Measurements from ENCODE around the gene ADPRHL1.
A peak's percentile ranks its signal among the peaks of the same experiment; 100 is the strongest.

The ADPRHL1 gene

DNA sequence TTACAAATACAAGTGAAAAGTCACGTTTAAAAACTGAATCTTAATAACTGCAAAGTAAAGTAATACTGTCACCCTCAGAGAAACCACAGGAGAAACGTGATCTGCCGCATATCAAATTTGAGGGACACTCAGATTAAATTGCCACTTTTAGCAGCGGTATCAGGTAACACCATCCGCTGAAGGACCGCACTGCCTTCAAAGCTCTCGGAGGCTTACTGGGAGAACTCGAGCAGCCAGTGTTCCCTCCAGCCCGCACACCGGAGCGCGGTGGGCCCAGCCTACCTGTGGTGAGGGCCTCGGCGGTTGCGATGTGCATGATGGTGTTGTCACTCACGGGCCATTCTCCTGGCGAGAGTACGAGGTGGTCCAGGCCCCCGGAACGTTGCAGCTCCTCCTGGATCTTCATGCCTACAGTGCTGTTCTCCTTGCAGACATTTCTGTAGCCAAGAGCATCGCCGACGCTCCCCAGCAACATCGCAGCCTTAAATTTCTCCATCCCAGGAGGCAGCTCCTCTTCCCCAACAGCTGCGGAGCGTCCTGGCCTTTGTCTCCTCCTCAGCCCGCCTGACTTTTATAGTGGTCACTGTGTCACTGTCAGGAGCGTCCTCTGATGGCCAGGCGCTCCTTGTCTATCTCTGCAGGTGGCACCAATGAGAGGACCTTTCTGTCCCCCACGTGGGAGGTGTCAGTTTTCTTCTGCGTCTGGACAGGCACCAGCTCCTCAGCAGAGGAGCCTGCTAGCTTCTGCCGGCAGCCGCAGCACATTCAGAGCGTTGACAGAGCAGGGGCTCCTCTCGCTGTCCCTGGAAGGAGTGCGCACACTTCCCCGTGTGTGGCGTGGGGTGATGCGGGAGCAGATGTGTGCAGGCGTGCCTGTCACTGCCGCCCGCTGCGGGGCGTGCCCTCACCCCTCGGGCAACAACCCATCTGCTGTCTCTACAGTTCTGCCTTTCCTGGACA, at the start of gene ADPRHL1:
TSS of gene ADPRHL1 (minus strand) at position 547 of the 960 bp plus-strand sequence. CDS start at position 496, 51 bp downstream.
- DNase-seq, result no peak

DNA sequence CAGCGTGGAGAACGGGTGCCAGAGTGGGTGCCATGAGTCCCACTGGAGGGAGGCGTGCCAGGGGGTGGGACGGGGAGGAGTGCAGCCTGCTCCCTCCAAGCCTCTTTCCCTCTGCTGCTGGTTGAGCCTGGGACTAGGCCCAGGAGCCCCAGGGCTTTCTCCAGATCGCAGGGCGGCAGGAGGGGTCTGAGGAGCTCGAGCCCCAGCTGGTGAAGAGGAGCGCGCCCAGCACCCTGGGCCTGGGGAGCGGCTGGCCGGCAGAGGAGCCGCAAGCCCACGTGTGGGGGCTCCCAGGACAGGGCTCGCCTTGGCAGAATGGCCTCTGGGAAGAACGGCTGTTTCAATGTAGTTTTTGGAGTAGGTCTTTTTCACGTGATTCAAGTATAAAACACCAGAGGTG, 49.4 kb upstream of the ADPRHL1 start:
- no peak for DNase-seq

DNA sequence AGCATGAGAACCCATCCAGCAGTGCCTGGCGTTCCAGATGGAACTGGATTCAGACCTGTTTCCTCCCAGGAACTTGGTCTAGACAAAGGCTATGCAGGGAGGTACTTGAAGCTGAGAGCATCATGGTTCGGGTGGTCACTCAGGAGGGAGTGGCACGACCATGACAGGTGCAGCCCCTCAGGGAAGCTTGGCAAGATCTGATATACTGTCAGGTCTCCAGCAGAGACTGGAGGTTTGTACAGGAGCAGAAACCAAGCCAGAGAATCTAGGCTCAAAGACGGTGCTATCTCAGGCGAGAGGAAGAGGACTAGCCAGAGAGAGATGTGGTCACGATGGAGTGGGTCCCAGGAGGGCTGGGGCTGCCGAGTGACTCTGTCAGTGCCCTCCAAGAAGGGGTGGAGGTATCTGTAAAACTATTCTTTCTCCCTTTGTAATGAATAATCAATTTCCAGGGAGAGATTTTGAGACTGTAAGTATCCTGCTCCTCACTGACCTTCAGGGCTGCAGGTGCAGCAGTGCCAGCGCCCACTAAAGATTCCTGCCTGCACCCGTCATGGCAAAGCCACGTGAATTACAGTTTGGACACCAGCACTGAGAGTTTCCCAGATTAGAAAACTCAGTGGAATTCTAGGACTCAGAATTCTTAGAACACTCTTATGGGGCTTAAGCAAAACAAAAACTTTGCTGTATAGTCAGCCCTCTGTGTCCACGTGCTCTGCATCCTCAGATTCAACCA, 47.4 kb upstream of the ADPRHL1 start:
- DNase-seq, result no peak

DNA sequence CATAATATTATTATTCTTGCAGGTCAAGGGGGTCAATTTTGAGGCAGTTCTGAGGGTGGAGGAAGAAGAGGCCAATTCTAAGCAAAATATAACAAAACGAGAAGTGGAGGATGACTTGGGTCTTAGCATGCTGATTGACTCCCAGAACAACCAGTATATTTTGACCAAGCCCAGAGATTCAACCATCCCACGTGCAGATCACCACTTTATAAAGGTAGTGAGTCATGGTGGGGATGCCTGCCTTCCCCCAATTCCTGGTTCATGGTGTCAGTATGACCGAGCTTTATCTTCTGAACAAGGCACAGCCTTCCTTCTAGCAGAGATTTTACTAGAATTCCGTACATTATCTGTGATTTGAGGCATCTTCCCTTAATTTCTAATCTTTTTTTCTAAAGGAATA, 46.6 kb upstream of the ADPRHL1 start:
- no peak for DNase-seq

DNA sequence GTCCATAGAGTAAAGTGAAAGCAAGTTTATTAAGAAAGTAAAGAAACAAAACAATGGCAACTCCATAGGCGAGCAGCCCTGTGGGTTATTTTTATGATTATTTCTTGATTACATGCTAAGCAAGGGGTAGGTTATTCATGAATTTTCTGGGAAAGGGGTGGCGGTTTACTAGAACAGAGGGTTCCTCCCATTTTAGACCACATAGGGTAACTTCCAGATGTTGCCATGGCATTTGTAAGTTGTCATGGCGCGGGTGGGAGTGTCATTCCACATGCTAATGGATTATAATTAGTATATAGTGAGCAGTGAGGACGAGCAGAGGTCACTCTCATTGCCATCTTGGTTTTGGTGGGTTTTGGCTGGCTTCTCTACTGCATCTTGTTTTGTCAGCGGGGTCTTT, 45.6 kb upstream of the ADPRHL1 start:
- no peak for DNase-seq

DNA sequence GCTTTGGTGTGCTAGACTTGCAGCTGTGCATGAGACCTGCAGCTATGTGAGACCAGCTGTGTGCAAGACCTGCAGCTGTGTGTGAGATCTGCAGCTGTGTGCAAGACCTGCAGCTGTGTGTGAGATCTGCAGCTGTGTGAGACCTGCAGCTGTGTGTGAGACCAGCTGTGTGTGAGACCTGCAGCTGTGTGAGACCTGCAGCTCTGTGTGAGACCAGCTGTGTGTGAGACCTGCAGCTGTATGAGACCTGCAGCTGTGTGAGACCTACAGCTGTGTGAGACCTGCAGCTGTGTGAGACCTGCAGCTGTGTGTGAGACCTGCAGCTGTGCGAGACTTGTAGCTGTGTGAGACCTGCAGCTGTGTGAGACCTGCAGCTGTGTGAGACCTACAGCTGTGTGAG, 43.9 kb upstream of the ADPRHL1 start:
- no peak for DNase-seq

DNA sequence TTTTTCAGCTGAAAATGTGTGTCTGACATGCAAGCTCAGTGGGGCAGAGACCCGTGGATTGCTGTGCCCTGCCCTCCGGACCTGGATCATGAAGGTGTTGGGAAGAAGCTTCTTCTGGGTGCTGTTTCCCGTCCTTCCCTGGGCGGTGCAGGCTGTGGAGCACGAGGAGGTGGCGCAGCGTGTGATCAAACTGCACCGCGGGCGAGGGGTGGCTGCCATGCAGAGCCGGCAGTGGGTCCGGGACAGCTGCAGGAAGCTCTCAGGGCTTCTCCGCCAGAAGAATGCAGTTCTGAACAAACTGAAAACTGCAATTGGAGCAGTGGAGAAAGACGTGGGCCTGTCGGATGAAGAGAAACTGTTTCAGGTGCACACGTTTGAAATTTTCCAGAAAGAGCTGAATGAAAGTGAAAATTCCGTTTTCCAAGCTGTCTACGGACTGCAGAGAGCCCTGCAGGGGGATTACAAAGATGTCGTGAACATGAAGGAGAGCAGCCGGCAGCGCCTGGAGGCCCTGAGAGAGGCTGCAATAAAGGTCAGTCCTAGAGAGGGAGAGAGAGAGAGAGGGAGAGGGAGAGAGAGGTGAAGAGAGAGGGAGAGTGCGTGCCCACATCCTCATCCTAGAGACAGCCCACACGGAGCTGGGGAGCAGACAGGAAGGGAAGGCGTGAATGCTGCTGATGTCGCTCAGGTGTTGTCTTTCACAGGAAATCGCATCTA, 42.4 kb upstream of the ADPRHL1 start:
- no peak for DNase-seq

DNA sequence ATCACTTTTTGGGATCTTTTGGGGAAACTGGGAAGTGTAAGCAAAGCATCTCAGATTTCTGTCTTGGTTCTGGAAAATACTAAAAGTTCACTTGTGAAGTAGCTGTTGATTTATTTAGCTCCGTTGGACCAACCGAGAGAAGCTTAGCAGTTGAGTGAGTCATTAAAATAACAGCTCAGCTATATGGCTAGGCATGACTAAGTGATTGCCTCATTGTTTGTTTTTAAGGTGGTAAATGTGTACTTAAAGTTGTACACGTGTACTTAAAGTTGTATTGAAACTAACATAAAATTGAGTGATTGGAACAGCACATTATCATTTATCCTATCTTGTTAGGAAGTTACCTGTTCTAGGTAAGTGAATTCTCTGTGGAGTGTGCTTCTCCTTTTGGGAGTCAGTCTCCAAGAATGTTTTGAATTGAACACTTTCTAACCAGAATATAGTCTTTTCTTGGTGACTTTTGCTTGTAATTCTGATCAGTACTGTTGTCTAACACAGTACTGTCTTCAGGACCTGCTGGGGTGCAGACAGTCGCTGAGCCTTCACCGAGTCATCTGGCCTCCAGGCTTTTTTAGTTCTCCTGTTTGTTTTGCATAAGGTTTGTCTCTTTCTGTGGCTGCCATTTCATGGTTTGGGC, 40.1 kb upstream of the ADPRHL1 start:
- DNase-seq, result peak; percentile 36

DNA sequence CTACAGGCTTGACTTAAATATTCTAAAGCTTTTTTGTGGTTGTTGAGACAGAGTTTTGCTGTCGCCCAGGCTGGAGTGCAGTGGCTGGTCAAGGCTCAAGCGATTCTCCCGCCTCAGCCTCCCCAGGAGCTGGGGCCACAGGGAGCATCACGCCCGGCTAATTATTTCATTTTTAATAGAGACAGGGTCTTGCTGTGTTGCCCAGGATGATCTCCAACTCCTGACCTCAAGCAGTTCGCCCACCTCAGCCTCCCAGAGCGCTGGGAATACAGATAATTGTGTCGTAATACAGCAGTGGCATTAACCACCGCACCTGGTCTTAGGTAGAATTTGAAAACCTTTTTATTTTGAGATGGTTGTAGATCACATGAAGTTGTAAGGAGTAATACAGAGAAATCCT, 38.7 kb upstream of the ADPRHL1 start:
- DNase-seq, result no peak

DNA sequence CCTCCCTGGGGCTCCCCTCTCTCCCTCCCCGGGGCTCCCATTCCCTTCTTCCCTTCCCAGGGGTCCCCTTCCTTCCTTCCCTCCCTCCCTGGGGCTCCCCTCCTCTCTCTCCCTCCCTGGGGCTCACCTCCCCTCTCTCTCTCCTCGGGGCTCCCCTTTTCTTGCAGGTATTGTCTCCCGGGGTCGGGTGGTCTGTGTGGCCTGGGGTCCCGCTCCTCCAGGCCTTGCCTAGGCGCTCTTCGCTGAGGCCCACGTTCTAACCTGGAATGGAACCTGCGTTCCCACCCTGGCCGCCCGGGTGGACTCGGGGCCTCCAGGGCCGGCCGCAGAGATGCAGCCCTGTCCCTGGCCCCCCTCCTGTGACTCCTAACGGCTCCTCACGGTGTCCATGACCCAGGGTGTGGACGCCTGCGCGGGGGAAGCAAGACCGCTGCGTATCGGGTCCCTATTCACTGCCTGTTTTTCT, 38.2 kb upstream of the ADPRHL1 start:
- DNase-seq, result no peak

DNA sequence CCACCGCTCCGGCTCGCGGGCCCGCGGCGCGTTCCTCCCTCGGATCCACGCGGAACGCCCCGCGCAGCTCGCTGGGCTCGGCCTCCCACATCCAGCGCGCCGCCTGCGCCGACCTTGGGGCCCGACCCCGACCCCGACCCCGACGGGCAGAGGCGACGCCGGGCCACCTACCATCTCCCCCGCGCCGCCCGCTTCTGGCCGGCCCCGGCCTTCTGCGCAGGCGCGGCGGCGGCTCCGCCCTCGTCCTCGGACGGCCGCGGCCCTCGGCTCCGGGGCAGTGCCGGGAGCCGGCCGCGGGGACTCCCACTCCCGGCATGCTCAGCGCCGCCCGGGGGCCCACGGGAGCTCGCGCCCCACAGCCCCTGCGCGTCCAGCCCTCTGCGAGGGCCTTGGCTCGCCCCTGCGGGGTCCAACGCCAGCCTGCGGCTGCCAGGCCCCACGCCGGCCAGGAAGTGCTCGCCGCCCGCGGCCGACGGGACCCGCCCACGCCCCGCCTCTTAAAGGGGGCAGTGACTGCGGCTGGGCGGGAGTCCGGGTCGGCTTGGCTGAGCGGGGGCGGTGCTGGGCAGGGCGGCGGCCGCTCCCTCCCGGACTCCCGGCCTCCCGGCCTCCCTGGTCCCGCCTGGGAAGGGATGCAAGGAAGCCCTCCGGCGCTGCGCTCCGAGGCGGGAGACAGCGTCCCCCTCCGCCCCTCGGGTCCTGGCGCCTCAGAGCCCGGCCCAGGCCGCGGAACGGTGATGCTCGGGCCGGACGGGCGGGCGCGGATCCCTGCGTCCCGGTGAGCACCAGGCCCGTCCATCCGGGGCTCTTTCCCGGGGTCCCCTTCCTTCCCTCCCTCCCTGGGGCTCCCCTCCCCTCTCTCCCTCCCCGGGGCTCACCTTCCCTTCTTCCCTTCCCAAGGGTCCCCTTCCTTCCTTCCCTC, 37.5 kb upstream of the ADPRHL1 start, which contains the start of gene DCUN1D2:
TSS of gene DCUN1D2 (minus strand) at position 216 of the 922 bp plus-strand sequence. CDS start at position 174, 42 bp downstream.
- peak; percentile 99 for DNase-seq

DNA sequence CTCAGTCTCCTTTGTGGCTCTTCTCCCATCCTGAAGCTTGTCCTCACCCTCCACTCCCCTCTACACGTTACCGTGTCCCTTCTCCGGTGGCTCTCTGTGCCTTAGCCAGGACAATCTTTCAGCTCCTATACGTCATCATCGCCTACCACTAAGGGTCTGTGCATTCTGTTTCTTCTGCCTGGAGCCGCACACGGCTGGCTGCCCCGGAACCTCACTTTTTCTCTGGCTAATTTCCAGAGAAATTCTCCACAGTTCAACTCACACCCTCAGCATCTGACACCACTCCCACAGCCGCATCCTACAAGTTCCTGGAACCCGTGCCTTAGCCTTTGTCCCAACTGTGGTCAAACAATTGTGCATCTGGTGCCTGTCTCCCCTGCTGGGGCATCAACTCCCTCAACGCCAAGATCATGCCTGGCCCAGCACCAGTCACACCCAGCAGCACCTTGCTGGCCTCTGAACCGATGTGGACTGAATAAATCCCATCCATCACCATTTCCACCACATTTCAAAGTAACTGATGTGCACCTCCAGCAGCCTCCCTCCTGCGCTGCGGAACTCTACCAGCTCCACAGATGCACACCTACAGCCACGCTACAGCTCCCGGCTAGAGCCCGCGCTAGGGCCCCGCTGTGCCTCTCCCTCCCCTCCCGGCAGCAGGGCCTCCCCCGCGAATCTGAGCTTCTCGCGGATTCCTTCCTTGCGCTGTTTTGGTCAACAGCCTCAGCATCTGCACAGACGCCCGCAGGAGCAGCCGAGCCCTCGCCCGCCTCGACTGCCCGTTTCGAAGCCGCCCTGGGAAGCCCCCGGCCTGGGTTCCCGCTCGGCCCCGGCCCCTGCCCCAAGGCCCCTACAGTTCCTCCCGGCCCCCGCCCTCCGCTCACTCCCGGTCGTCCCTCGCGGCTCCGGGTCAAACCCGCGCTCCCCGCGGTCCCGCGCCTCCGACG, 36.5 kb upstream of the ADPRHL1 start:
- DNase-seq, result no peak

DNA sequence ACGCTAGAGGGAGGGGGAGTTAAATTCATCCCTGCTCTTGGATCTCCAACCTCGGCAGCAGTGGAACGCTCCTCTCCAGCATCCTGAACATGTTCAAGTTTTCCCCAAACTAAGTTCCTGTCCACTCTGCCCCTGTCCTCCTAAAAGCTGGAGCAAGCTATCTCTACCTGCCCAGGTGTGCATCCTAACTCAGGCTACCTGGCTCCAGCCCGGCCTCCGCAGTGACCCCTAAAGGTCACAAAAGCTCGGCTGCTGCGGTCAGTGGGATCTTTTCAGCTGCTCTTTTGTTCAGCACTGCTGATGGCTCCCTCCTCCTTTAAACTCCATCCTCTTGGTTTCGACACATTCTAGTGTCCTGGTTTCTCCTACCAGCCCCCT, 35.9 kb upstream of the ADPRHL1 start:
- no peak for DNase-seq

DNA sequence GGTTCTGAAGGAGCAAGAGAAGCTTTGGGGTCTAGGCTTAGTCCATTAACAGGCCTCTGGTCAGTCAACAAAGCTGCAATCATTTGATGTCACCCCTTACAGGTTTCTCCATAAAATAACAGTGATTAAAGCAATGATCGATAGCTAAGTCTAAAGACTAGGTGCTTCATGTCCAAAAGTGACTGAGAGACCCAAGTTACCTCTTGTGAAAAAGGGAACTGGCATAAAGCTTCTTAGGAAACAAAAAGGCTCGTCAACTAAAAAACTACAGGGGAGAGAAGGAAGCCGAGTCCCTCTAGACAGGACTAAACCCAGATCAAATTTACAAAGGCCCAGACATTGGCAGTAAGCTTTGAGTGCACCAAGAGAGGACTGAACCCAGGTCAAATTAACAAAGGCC, 35.0 kb upstream of the ADPRHL1 start:
- no peak for DNase-seq

DNA sequence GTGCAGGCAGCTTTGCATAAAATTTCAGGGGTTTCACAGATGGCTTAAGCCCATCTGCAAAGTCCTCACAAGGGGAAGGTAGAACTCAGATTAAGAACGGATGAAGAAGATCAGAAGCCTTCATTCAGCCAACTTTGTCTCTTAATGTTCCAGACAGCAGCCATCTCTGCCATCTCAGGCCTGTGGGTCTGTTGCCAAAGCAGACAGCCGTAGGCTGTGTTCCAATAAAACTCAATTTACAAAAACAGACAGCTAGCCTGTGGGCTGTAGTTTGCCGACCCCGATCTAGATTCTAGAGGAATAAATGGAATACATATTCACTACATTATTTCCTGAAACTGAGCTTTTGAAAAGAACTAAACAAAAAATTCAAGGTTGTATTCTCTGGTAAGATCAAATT, 33.4 kb upstream of the ADPRHL1 start:
- DNase-seq, result no peak

DNA sequence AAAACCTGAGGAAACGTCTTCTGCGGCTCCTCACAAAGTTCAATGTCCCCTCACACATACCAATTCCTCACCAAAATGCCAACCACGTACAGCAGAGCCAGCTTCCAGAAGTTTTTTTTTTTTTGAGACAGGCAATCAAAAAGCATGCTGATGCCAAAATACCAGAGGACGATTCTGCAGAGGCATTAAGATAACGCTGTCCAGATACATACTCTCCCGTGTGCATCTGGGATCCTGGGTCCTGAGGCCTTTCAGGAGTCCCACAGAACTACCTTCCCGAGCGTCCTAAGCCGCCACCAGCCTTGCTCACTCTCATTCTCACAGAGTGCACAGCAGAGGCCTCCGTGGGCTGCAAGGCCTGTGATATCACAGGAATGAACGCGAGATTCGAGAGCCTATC, 32.3 kb upstream of the ADPRHL1 start:
- DNase-seq, result no peak

DNA sequence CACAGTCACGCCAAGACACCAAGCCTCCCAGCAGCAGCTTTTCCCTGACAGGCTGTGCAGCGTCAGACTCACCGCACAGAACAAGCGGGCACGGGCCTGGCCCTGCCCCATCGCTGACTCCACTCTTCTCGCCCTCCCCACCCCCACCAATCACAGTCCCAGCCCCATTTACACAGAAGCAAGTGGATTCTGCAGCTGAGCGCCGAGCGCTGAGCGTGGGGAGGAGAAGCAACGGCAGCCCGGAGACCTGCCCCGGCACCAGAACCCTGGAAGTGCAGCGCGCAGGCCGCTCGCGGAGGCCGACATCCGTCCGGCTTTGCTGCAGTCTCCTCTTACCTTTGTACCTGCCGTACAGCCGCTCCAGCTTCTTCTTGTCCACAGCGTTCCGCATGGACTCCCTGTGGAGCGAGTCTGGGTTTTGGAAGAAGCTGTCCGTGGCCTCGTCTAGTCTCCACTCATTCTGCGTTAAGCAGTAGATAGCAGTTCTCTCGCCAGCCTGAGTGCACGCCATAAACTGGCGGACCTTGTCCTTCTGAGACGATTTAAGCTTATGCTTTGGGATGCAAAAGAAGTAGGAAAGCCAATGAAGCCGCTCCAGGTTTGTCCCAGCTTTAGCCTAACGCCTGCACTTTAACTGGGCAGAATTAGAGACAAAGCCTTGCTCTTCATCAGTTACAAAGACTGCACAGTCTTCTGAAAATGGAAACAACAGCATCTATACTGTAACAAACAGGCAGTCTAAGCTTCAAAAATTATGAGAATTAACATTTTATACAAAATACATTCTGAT, 30.4 kb upstream of the ADPRHL1 start:
- no peak for DNase-seq

DNA sequence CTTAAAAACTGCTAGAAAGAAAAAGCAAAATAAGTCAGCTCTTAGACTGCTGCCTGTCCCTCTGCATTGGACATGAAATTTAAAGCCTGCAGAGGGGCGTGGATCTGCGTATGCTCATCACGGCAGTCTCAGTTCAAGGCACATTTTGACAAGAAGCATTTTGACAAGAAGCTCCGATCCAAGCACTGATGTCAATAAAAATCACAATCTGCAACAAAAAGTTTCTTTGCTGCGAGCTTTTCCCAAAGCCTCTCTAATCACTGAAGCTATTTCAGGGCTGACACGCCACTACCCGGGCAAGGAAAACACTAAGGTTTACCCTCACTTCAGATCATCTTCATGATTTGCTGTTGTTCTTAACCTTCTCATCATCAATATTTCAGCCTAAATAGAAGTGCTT, 29.8 kb upstream of the ADPRHL1 start:
- no peak for DNase-seq

DNA sequence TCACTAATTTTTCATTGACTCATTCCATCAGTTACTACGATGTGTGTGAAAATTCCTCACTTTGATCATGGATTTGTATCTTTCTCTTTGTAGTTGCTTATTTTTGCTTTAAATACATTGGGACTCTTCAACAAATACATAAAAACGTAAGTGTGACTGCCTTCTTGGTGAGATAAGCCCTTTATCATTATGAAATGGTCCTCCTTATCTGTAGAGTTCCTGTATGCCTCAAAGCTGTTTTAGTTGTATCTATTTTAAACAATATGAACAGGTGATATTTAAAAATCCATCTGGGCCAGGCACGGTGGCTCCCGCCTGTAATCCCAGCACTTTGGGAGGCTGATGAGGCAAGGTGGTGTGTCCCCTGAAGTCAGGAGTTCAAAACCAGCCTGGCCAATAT, 25.9 kb upstream of the ADPRHL1 start:
- no peak for DNase-seq

DNA sequence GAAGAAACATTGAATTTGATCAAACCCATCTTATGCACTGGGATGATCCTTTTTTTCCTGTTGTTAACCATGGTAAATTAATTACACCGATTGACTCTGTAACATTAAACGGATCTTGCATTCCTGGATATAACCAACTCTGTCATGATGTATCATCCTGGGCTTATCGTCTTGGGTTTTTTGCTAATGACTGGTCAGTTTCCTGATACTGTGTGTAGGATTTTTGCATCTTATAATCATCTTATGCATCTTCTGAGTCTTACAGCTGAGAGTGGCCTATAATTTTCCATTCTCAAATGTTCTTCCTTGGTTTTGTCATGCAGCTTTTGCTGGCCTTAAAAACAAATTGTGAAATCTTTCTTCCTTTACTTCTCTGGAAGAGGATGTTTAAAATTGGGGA, 24.4 kb upstream of the ADPRHL1 start:
- DNase-seq, result no peak
